Activated T-helper 1 cell treated with anti-CD3 and anti-CD28 coated beads, Interleukin-2, amount 50 U/mL, for 16 hours (primary cell): ENCODE results near the gene SCAND1.
"Not testable (repeated sequence)": the region's sequence is repeated elsewhere in the genome, so short reads cannot be mapped to it uniquely, and the experiment has no call there.

Source experiments
- DNase-seq, 2 donors: peaks; one replicate each; pipeline ENCODE4 v3.0.0-alpha.2; 2020; ENCODE audit warnings: low read depth in 1 of 2, low spot score in 1 of 2

SCAND1 gene

GRCh38 chr20:35959291-35959690 lies 5.0 kb upstream of the SCAND1 start:
- not testable (repeated sequence) for DNase-seq

- DNase-seq: no peak
These were observed 2.3 kb upstream of the SCAND1 start for GRCh38 chr20:35956616-35957015.

- DNase-seq: peak in 1 of 2 donors; percentile 6
These were observed 577 bp upstream of the SCAND1 start for GRCh38 chr20:35954907-35955251.

GRCh38 chr20:35953387-35954199 lies 709 bp downstream of the SCAND1 start:
- peak; percentile 53 to 56 for DNase-seq

- no peak for DNase-seq
These were observed 1.6 kb downstream of the SCAND1 start for GRCh38 chr20:35952480-35953386.

GRCh38 chr20:35952080-35952479 lies 2.2 kb downstream of the SCAND1 start:
- not testable (repeated sequence) for DNase-seq

- no peak for DNase-seq
These were observed 4.2 kb downstream of the SCAND1 start for GRCh38 chr20:35950093-35950492.

- no peak for DNase-seq
These were observed 6.4 kb downstream of the SCAND1 start for GRCh38 chr20:35947907-35948306.

- no peak for DNase-seq
These were observed 6.8 kb downstream of the SCAND1 start for GRCh38 chr20:35947489-35947888.

GRCh38 chr20:35942243-35942642 lies 12.1 kb downstream of the SCAND1 start:
- no peak for DNase-seq

GRCh38 chr20:35941620-35942019 lies 12.7 kb downstream of the SCAND1 start:
- DNase-seq: no peak

- no peak for DNase-seq
These were observed 15.0 kb downstream of the SCAND1 start for GRCh38 chr20:35939264-35939663.

GRCh38 chr20:35934050-35934449 lies 20.3 kb downstream of the SCAND1 start:
- DNase-seq: no peak

GRCh38 chr20:35929301-35929700 lies 25.0 kb downstream of the SCAND1 start:
- no peak for DNase-seq

GRCh38 chr20:35920523-35920922 lies 33.8 kb downstream of the SCAND1 start:
- DNase-seq: no peak

- DNase-seq: no peak
These were observed 36.3 kb downstream of the SCAND1 start for GRCh38 chr20:35918021-35918420.

- DNase-seq: no peak
These were observed 37.2 kb downstream of the SCAND1 start for GRCh38 chr20:35917077-35917476.

- DNase-seq: no peak
These were observed 41.4 kb downstream of the SCAND1 start for GRCh38 chr20:35912881-35913280.

GRCh38 chr20:35910254-35910653 lies 44.0 kb downstream of the SCAND1 start:
- no peak for DNase-seq

GRCh38 chr20:35909796-35910195 lies 44.5 kb downstream of the SCAND1 start:
- DNase-seq: no peak

- DNase-seq: no peak
These were observed 45.1 kb downstream of the SCAND1 start for GRCh38 chr20:35909176-35909575.

- DNase-seq: no peak
These were observed 46.3 kb downstream of the SCAND1 start for GRCh38 chr20:35908007-35908406.
